K562 (cell line): ENCODE results near the gene AMZ1.

ENCODE experiments used
- CEBPB ChIP-seq: fragments of 450-650 bp; IDR thresholded peaks from 2 replicates; pipeline ENCODE4 v1.6.1; 2016; ENCODE audit warnings: missing genetic modification characterization, missing compliant biosample characterization
- JUNB ChIP-seq: fragments of 450-650 bp; formaldehyde crosslinking; conservative IDR thresholded peaks from 2 replicates; pipeline ENCODE4 v1.4.0; 2020; ENCODE audit warnings: mild to moderate bottlenecking
- POLR2A ChIP-seq: fragments of 450-650 bp; conservative IDR thresholded peaks from 2 replicates; pipeline ENCODE4 v1.6.1; 2016
- TF ChIP-seq, protein P1 (sequence below): sonication (generic); formaldehyde crosslinking; IDR thresholded peaks from 2 replicates; pipeline ENCODE4 v1.9.0; 2022; ENCODE audit warnings: mild to moderate bottlenecking, missing genetic modification reagents

DNA sequence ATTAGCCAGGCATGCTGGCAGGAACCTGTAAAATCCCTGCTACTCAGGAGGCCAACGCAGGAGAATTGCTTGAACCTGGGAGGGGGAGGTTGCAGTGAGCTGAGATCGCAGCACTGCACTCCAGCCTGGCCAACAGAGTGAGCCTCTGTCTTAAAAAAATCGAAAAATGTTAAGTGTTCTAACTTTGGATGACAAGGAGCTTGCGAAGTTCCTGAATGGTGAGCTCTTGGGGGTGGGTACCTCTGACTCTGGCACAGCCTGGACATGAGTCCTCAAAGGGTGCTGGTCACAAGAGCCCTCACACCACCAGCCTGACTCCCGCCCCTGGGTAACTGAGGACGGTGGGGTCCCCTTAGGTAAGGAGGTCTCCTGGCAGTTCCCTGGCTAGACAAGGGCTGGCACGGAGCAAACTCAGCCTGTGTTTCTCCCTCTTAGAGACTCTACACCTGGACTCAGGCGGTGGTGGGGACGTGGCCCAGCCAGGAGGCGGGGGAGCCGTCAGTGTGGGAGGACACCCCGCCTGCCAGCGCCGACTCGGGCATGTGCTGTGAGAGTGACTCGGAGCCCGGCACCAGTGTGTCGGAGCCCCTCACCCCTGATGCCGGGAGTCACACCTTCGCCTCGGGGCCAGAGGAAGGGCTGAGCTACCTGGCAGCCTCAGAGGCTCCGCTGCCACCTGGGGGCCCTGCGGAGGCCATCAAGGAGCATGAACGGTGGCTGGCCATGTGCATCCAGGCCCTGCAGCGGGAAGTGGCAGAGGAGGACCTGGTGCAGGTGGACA lies 24.1 kb downstream of the AMZ1 start:
- TF ChIP-seq POLR2A (no peak), JUNB (CRISPR knock-in tag) (no peak), CEBPB (tag) (no peak)
- TF ChIP-seq, protein P1, sequence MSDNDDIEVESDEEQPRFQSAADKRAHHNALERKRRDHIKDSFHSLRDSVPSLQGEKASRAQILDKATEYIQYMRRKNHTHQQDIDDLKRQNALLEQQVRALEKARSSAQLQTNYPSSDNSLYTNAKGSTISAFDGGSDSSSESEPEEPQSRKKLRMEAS (CRISPR knock-in tag): no peak
